ENCODE data around the gene DTD1.

The DTD1 gene

GRCh38 chr20:18614244-18614643, 26.4 kb downstream of the DTD1 start (continued):
- no peak for TF ChIP-seq PRDM6 (tag by site-specific recombination; IDR thresholded peaks at IDR 0.05)
- TF ChIP-seq SCRT1 (tag by site-specific recombination; IDR thresholded peaks at IDR 0.05; ENCODE audit: borderline replicate concordance) = no peak

- Histone ChIP-seq H3K36me3 (ENCODE audit: control insufficient read depth in 2 of 2, insufficient read depth in 1 of 2, low read length in 2 of 2) (no peaks in the 10 kb centered on the region; a peak in 1 of 3 replicates), H3K9me3 (ENCODE audit: control insufficient read depth, insufficient read depth, low read depth, low read length) (no peaks in the 10 kb centered on the region), H3K4me3 (ENCODE audit: low read depth, low read length) (no peak overlapping the region), H3K27ac (ENCODE audit: extremely low read depth, low read depth, low read length) (no peak overlapping the region), H3K4me1 (ENCODE audit: control insufficient read depth, insufficient read depth, low read length) (no peaks in the 10 kb centered on the region)
- CTCF ChIA-PET = no interaction called here
- TF ChIP-seq MZF1 (tag by site-specific recombination; IDR thresholded peaks at IDR 0.05; ENCODE audit: borderline replicate concordance) = no peak
- no peak for TF ChIP-seq KLF1 (tag by site-specific recombination; IDR thresholded peaks at IDR 0.05)
- no peak for TF ChIP-seq ZNF292 (tag by site-specific recombination; IDR thresholded peaks at IDR 0.05; ENCODE audit: borderline replicate concordance, low read depth)
- TF ChIP-seq ZNF132 (tag by site-specific recombination; IDR thresholded peaks at IDR 0.05; ENCODE audit: borderline replicate concordance) = no peak
- TF ChIP-seq HOXA7 (CRISPR knock-in tag; IDR thresholded peaks at IDR 0.05; ENCODE audit: borderline replicate concordance) = no peak
- TF ChIP-seq ZNF148 (tag by site-specific recombination; IDR thresholded peaks at IDR 0.05; ENCODE audit: borderline replicate concordance) = no peak
- no peak for TF ChIP-seq EGR2 (tag by site-specific recombination; IDR thresholded peaks at IDR 0.05; ENCODE audit: low read depth)
- TF ChIP-seq ZSCAN18 (tag by site-specific recombination; IDR thresholded peaks at IDR 0.05) = no peak
- POLR2A ChIA-PET = no interaction called here
These were observed 27.3 kb downstream of the DTD1 start for GRCh38 chr20:18615020-18615650.

GRCh38 chr20:18621004-18621403, 33.1 kb downstream of the DTD1 start:
- TF ChIP-seq ZNF571 (tag by site-specific recombination; IDR thresholded peaks at IDR 0.05) (no peak), PRDM2 (tag by site-specific recombination; IDR thresholded peaks at IDR 0.05; ENCODE audit: borderline replicate concordance) (no peak), ZBTB6 (tag by site-specific recombination; IDR thresholded peaks at IDR 0.05) (no peak)
- Histone ChIP-seq H3K36me3 (ENCODE audit: control insufficient read depth in 2 of 2, insufficient read depth in 1 of 2, low read length in 2 of 2) (no peaks in the 10 kb centered on the region; a peak in 1 of 3 replicates), H3K27ac (ENCODE audit: extremely low read depth, low read depth, low read length) (no peak overlapping the region), H3K4me3 (ENCODE audit: low read depth, low read length) (no peak overlapping the region), H3K4me1 (ENCODE audit: control insufficient read depth, insufficient read depth, low read length) (no peaks in the 10 kb centered on the region), H3K9me3 (ENCODE audit: control insufficient read depth, insufficient read depth, low read depth, low read length) (no peaks in the 10 kb centered on the region)
- ChIA-PET CTCF (no interaction called here), POLR2A (no interaction called here)

Measured in HEK293 (cell line).